Mucosa of rectum (tissue), 2 donors: ENCODE results near the gene ANKRD49.

Experiments
- H3K27ac ChIP-seq, 2 donors: one replicate each; pipeline ENCODE4 v1.7.0; 2013; ENCODE audit warnings: inconsistent platforms in 2 of 2, low read depth in 2 of 2, low read length in 2 of 2
- H3K27me3 ChIP-seq, 2 donors: one replicate each; pipeline ENCODE4 v1.7.0; 2013; ENCODE audit warnings: low read length in 2 of 2; ENCODE audit not compliant: control insufficient read depth in 2 of 2, insufficient read depth in 2 of 2
- H3K36me3 ChIP-seq, 2 donors: one replicate each; pipeline ENCODE4 v1.7.0; 2013; ENCODE audit warnings: low read length in 2 of 2; ENCODE audit not compliant: control insufficient read depth in 2 of 2, insufficient read depth in 2 of 2
- H3K4me1 ChIP-seq, 2 donors: one replicate each; pipeline ENCODE4 v1.7.0; 2013; ENCODE audit warnings: low read length in 2 of 2, mild to moderate bottlenecking in 1 of 2; ENCODE audit not compliant: control insufficient read depth in 2 of 2, insufficient read depth in 2 of 2
- H3K4me3 ChIP-seq, 2 donors: one replicate each; pipeline ENCODE4 v1.7.0; 2013; ENCODE audit warnings: low read length in 2 of 2
- H3K9ac ChIP-seq, 2 donors: one replicate each; pipeline ENCODE4 v1.7.0; 2013; ENCODE audit warnings: low read length in 2 of 2, low read depth in 1 of 2, mild to moderate bottlenecking in 1 of 2
- H3K9me3 ChIP-seq, 2 donors: one replicate each; pipeline ENCODE4 v1.7.0; 2013; ENCODE audit warnings: low read length in 2 of 2; ENCODE audit not compliant: control insufficient read depth in 2 of 2
- donor health status: healthy.
- donor health status: Normal muscosa, but diverticular disease.

ANKRD49 gene

GRCh38 chr11:94493281-94494125, at the start of gene ANKRD49, which contains the start of gene MRE11:
TSS of gene ANKRD49 (plus strand) at chr11:94493984. CDS start at chr11:94496694, 2,710 bp downstream.
TSS of gene MRE11 (minus strand) at chr11:94493844. CDS start at chr11:94492801, 1,043 bp downstream.
- H3K27ac ChIP-seq = peak within 1 kb of the TSS; percentile 74 to 75
- H3K9me3 ChIP-seq = no peaks in the 10 kb centered on the region
- H3K9ac ChIP-seq = peak within 1 kb of the TSS; percentile 88 to 93
- H3K36me3 ChIP-seq = peaks cover 25 to 31% of the 10 kb centered on the region in 2 donors
- H3K4me1 ChIP-seq = peaks cover 14% of the 10 kb centered on the region in 2 donors
- peak within 1 kb of the TSS; percentile 96 for H3K4me3 ChIP-seq
- no peaks in the 10 kb centered on the region for H3K27me3 ChIP-seq

GRCh38 chr11:94445641-94446040, 48.1 kb upstream of the ANKRD49 start:
- H3K4me3 ChIP-seq = no peak overlapping the region
- peaks cover 14 to 21% of the 10 kb centered on the region in 2 donors for H3K36me3 ChIP-seq
- H3K4me1 ChIP-seq = no peaks in the 10 kb centered on the region
- no peak overlapping the region for H3K27ac ChIP-seq
- H3K27me3 ChIP-seq = no peaks in the 10 kb centered on the region
- H3K9ac ChIP-seq = no peak overlapping the region
- no peaks in the 10 kb centered on the region for H3K9me3 ChIP-seq

- Histone ChIP-seq H3K9ac (no peak overlapping the region), H3K36me3 (peaks cover 10 to 21% of the 10 kb centered on the region in 2 donors), H3K27me3 (no peaks in the 10 kb centered on the region), H3K4me3 (no peak overlapping the region), H3K4me1 (no peaks in the 10 kb centered on the region), H3K9me3 (no peaks in the 10 kb centered on the region), H3K27ac (no peak overlapping the region)
Observed at GRCh38 chr11:94447149-94447548, 46.6 kb upstream of the ANKRD49 start.

GRCh38 chr11:94449029-94449428, 44.8 kb upstream of the ANKRD49 start:
- Histone ChIP-seq H3K27ac (no peak overlapping the region), H3K9ac (no peak overlapping the region), H3K36me3 (peaks cover 10 to 18% of the 10 kb centered on the region in 2 donors), H3K27me3 (no peaks in the 10 kb centered on the region), H3K9me3 (no peaks in the 10 kb centered on the region), H3K4me1 (no peaks in the 10 kb centered on the region), H3K4me3 (no peak overlapping the region)

- no peaks in the 10 kb centered on the region for H3K9me3 ChIP-seq
- H3K27me3 ChIP-seq = no peaks in the 10 kb centered on the region
- no peaks in the 10 kb centered on the region for H3K4me1 ChIP-seq
- H3K9ac ChIP-seq = no peak overlapping the region
- H3K36me3 ChIP-seq = peaks cover 10 to 14% of the 10 kb centered on the region in 2 donors
- H3K27ac ChIP-seq = no peak overlapping the region
- no peak overlapping the region for H3K4me3 ChIP-seq
Observed at GRCh38 chr11:94449437-94449836, 44.3 kb upstream of the ANKRD49 start.

GRCh38 chr11:94450048-94450447, 43.7 kb upstream of the ANKRD49 start:
- H3K9me3 ChIP-seq = no peaks in the 10 kb centered on the region
- no peak overlapping the region for H3K27ac ChIP-seq
- H3K4me1 ChIP-seq = no peaks in the 10 kb centered on the region
- peaks cover 8 to 12% of the 10 kb centered on the region in 2 donors for H3K36me3 ChIP-seq
- no peak overlapping the region for H3K9ac ChIP-seq
- H3K4me3 ChIP-seq = no peak overlapping the region
- H3K27me3 ChIP-seq = no peaks in the 10 kb centered on the region

GRCh38 chr11:94452988-94453387, 40.8 kb upstream of the ANKRD49 start:
- H3K27ac ChIP-seq = no peak overlapping the region

GRCh38 chr11:94454301-94454700, 39.5 kb upstream of the ANKRD49 start:
- Histone ChIP-seq H3K4me3 (no peak overlapping the region), H3K4me1 (no peaks in the 10 kb centered on the region), H3K36me3 (peaks cover 3 to 9% of the 10 kb centered on the region in 2 donors)

More at GRCh38 chr11:94452988-94453387, 40.8 kb upstream of the ANKRD49 start:
- Histone ChIP-seq H3K9ac (no peak overlapping the region), H3K36me3 (peaks cover 4 to 7% of the 10 kb centered on the region in 2 donors), H3K9me3 (no peaks in the 10 kb centered on the region), H3K4me3 (no peak overlapping the region), H3K27me3 (no peaks in the 10 kb centered on the region), H3K4me1 (no peaks in the 10 kb centered on the region)

GRCh38 chr11:94455861-94456260, 37.9 kb upstream of the ANKRD49 start:
- Histone ChIP-seq H3K27me3 (no peaks in the 10 kb centered on the region), H3K9me3 (no peaks in the 10 kb centered on the region), H3K9ac (no peak overlapping the region)

More at GRCh38 chr11:94454301-94454700, 39.5 kb upstream of the ANKRD49 start:
- Histone ChIP-seq H3K27ac (no peak overlapping the region), H3K9ac (no peak overlapping the region), H3K27me3 (no peaks in the 10 kb centered on the region), H3K9me3 (no peaks in the 10 kb centered on the region)

More at GRCh38 chr11:94455861-94456260, 37.9 kb upstream of the ANKRD49 start:
- H3K4me1 ChIP-seq = no peaks in the 10 kb centered on the region
- peaks cover under 1 to 17% of the 10 kb centered on the region in 2 donors for H3K36me3 ChIP-seq
- no peak overlapping the region for H3K4me3 ChIP-seq
- H3K27ac ChIP-seq = no peak overlapping the region
